HG03095 (cell line): ENCODE data around the gene STEAP2.

ENCODE experiments used
- ATAC-seq: cut with Tn5 transposase; IDR thresholded peaks from one replicate; pipeline ENCODE4 v1.9.1; 2021; ENCODE audit warnings: moderate library complexity; ENCODE audit not compliant: unreplicated experiment

Gene STEAP2

GRCh38 chr7:90192876-90193750 is 18.4 kb upstream of the STEAP2 start:
- no peak for ATAC-seq

- no peak for ATAC-seq
Measured at GRCh38 chr7:90194911-90195809, 16.4 kb upstream of the STEAP2 start.

GRCh38 chr7:90201500-90202195 is 9.9 kb upstream of the STEAP2 start:
- no peak for ATAC-seq

GRCh38 chr7:90207956-90208355 is 3.6 kb upstream of the STEAP2 start:
- ATAC-seq = no peak

GRCh38 chr7:90209776-90210175 is 1.8 kb upstream of the STEAP2 start:
- ATAC-seq = no peak

- no peak for ATAC-seq
Measured at GRCh38 chr7:90210475-90210874, 1.1 kb upstream of the STEAP2 start.

GRCh38 chr7:90210981-90211380 is 559 bp upstream of the STEAP2 start:
- no peak for ATAC-seq

GRCh38 chr7:90212149-90212495 is 582 bp downstream of the STEAP2 start:
- ATAC-seq = no peak

GRCh38 chr7:90213521-90213920 is 2.0 kb downstream of the STEAP2 start:
- ATAC-seq = no peak

GRCh38 chr7:90216080-90216674 is 4.6 kb downstream of the STEAP2 start:
- ATAC-seq = no peak

- ATAC-seq = no peak
Measured at GRCh38 chr7:90216771-90217170, 5.2 kb downstream of the STEAP2 start.

- no peak for ATAC-seq
Measured at GRCh38 chr7:90222390-90222789, 10.8 kb downstream of the STEAP2 start.

GRCh38 chr7:90222811-90223725 is 11.5 kb downstream of the STEAP2 start:
- ATAC-seq = no peak

- no peak for ATAC-seq
Measured at GRCh38 chr7:90224195-90224594, 12.7 kb downstream of the STEAP2 start.

GRCh38 chr7:90225181-90225580 is 13.6 kb downstream of the STEAP2 start:
- ATAC-seq = no peak

GRCh38 chr7:90225601-90226000 is 14.1 kb downstream of the STEAP2 start:
- no peak for ATAC-seq

- ATAC-seq = no peak
Measured at GRCh38 chr7:90227259-90227658, 15.7 kb downstream of the STEAP2 start.

- no peak for ATAC-seq
Measured at GRCh38 chr7:90229682-90230081, 18.1 kb downstream of the STEAP2 start.

- ATAC-seq = no peak
Measured at GRCh38 chr7:90230834-90231233, 19.3 kb downstream of the STEAP2 start.

GRCh38 chr7:90231304-90231703 is 19.8 kb downstream of the STEAP2 start:
- no peak for ATAC-seq
